GM12878 (cell line): ENCODE measurements around the gene ACCS. TPM values are rescaled to one million over a fixed set of nuclear protein-coding genes. Genes with fewer than 3 reads are reported as not detected.

Source experiments
- ATAC-seq: fragments of 200-7000 bp; cut with Tn5 transposase; 3 replicates; pipeline ENCODE4 v1.9.1; 2020; ENCODE audit warnings: mild to moderate bottlenecking, moderate library complexity
- BruUV-seq: library from RNA; stranded (reverse); fragments of 400-500 nt; replicated peaks from 2 replicates; lab custom pipeline; 2021; lab: Mats Ljungman, UMichigan
- CTCF ChIA-PET: fragments of 300-600 bp; sonication (Branson Sonifier 250); formaldehyde crosslinking; extraction: SDS; loops from one replicate; lab custom pipeline; 2021; ENCODE audit warnings: inconsistent platforms; lab: Yijun Ruan, JAX
- POLR2A ChIA-PET: fragments of 350-600 bp; formaldehyde crosslinking; extraction: SDS; loops from one replicate; lab custom pipeline; 2021; ENCODE audit warnings: inconsistent platforms; lab: Charles Lee
- RAD21 ChIA-PET: fragments of 300-600 bp; sonication (Branson Sonifier 250); formaldehyde crosslinking; loops from one replicate; lab custom pipeline; 2023; ENCODE audit warnings: antibody characterized with exemption; ENCODE audit not compliant: unreplicated experiment; lab: Charles Lee
- SMC1A ChIA-PET: fragments of 300-600 bp; sonication (Branson Sonifier 250); formaldehyde crosslinking; loops from one replicate; lab custom pipeline; 2023; ENCODE audit not compliant: unreplicated experiment, uncharacterized antibody; lab: Charles Lee
- DNase-seq: peaks from one replicate; pipeline ENCODE4 v3.0.0-alpha.2; 2011; ENCODE audit warnings: low read depth, low spot score
- FAIRE-seq: peaks from 3 replicates; lab custom pipeline; 2011; peaks lifted over from hg19 to GRCh38; lab: Jason Lieb, UNC
- H2AFZ ChIP-seq: 2 replicates; pipeline ENCODE4 v1.6.0; 2011; ENCODE audit warnings: low read depth, low read length, control low read depth; ENCODE audit not compliant: control insufficient read depth
- H3K27ac ChIP-seq: 2 replicates; pipeline ENCODE4 v1.5.1; 2011; ENCODE audit warnings: control low read depth; ENCODE audit not compliant: control insufficient read depth, insufficient read depth
- H3K27me3 ChIP-seq, 2 experiments: replicated peaks in 1 of 2; 2 replicates each; pipeline versions ENCODE4 v1.6.0 to v1.6.1; 2011; ENCODE audit warnings: low read length in 1 of 2; ENCODE audit not compliant: control insufficient read depth in 2 of 2, insufficient read depth in 2 of 2
- H3K36me3 ChIP-seq, 2 experiments: 2 replicates each; pipeline ENCODE4 v1.5.1; 2011; ENCODE audit warnings: low read length in 1 of 2; ENCODE audit not compliant: control insufficient read depth in 2 of 2, insufficient read depth in 2 of 2
- H3K4me1 ChIP-seq: 2 replicates; pipeline ENCODE4 v1.6.1; 2011; ENCODE audit warnings: mild to moderate bottlenecking, low read length, moderate library complexity, mixed read lengths; ENCODE audit not compliant: control insufficient read depth, insufficient read depth
- H3K4me2 ChIP-seq: 2 replicates; pipeline ENCODE4 v1.6.0; 2011; ENCODE audit warnings: control low read depth; ENCODE audit not compliant: control insufficient read depth, insufficient read depth
- H3K4me3 ChIP-seq: fragments of 200-600 bp; sonication (generic); 2 replicates; pipeline ENCODE4 v1.5.1; 2016
- H3K79me2 ChIP-seq: 2 replicates; pipeline ENCODE4 v1.6.0; 2011; ENCODE audit warnings: low read length; ENCODE audit not compliant: control insufficient read depth, insufficient read depth
- H3K9ac ChIP-seq: 2 replicates; pipeline ENCODE4 v1.8.0; 2011; ENCODE audit warnings: low read length, control low read depth, mixed read lengths; ENCODE audit not compliant: control insufficient read depth, insufficient read depth
- H3K9me3 ChIP-seq: replicated peaks from 3 replicates; pipeline ENCODE4 v1.5.1; 2011; ENCODE audit warnings: mild to moderate bottlenecking, low read length; ENCODE audit not compliant: control insufficient read depth, insufficient read depth
- H4K20me1 ChIP-seq: 2 replicates; pipeline ENCODE4 v1.6.0; 2011; ENCODE audit not compliant: control insufficient read depth, insufficient read depth
- CTCF ChIP-seq, 3 experiments: IDR thresholded peaks in 2 of 3; conservative IDR thresholded peaks in 1 of 3; 2 replicates each; pipeline ENCODE4 v1.5.1; 2011; ENCODE audit warnings: low read depth in 3 of 3, low read length in 3 of 3, mild to moderate bottlenecking in 3 of 3, control low read depth in 2 of 3, moderate library complexity in 2 of 3, inconsistent platforms in 1 of 3, mixed read lengths in 1 of 3; ENCODE audit not compliant: control insufficient read depth in 2 of 3, insufficient read depth in 1 of 3; ENCODE audit errors: extremely low read depth in 1 of 3
- E2F8 ChIP-seq: fragments of 450-650 bp; IDR thresholded peaks from 2 replicates; pipeline ENCODE4 v1.6.1; 2018; ENCODE audit warnings: mild to moderate bottlenecking, low read depth, moderate library complexity; ENCODE audit not compliant: partially characterized antibody
- WGBS: methylation state at CpG from one replicate; pipeline ENCODE4 v1.1.6; 2016; ENCODE audit warnings: low lambda C conversion rate; ENCODE audit not compliant: insufficient replicate concordance, insufficient coverage; ENCODE audit errors: missing lambda C conversion rate; 5-methylcytosine and 5-hydroxymethylcytosine counted together
- in situ Hi-C: fragments of 300-500 bp; cut with MboI; formaldehyde crosslinking; loops from 9 replicates; pipeline ENCODE4 v1.14.3; 2018; ENCODE audit warnings: mixed read lengths
- intact Hi-C: fragments of 100-400 bp; cut with micrococcal nuclease; formaldehyde crosslinking; loops from one replicate; pipeline ENCODE4 v1.14.2; 2022; ENCODE audit not compliant: unreplicated experiment
- polyA plus RNA-seq, 11 experiments: library from polyadenylated mRNA; depleted of rRNA in 4 of 11; unstranded in 6 of 11; stranded (reverse) in 5 of 11; fragments of >200 nt; fragmentation: Nextera tagmentation in 4 of 11; fragmentation: Illumina TruSeq in 1 of 11; extraction: Ambion mirVana in 4 of 11; extraction: Trizol in 1 of 11; gene quantifications; 1 replicate in 1 of 11; 2 replicates in 10 of 11; pipeline versions ENCODE4 v1.2.1 to v1.2.3, GENCODE V29; 2011 to 2016; ENCODE audit warnings: inconsistent platforms in 2 of 11, missing spikeins in 2 of 11, low read depth in 1 of 11
- total RNA-seq, 4 experiments: library from RNA; depleted of rRNA in 3 of 4; stranded (reverse); fragments of >200 nt in 3 of 4; fragmentation: Illumina TruSeq in 1 of 4; extraction: Trizol in 1 of 4; gene quantifications; 2 replicates each; pipeline versions ENCODE4 v1.2.1 to v1.2.3, GENCODE V29; 2013 to 2021

The ACCS gene
- total and polyA plus RNA-seq, 10 of the 15 experiments (the other 5 are each of a cell fraction or from before 2014, with no cell fraction given): 4.8 to 35.9 (median 17.0) TPM

GRCh38 chr11:44120169-44120568, 54.1 kb downstream of the ACCS start:
- peaks cover 0 to 7% of the 10 kb centered on the region in 2 experiments; a peak in 3 of 4 replicates for H3K36me3 ChIP-seq
- no peak for DNase-seq
- no peak overlapping the region for H3K27ac ChIP-seq
- no peaks in the 10 kb centered on the region for H3K27me3 ChIP-seq
- peak; percentile 59; the same call in 2 of the 3 replicates for ATAC-seq
- no peak for FAIRE-seq
- H3K9ac ChIP-seq: no peak overlapping the region
- in situ Hi-C loops (no loop called here), intact Hi-C loops (no loop called here)
- POLR2A ChIA-PET: interaction anchor here (1.6 kb wide), 1 partner anchor 16 kb away, joined by 3 read pairs; no protein-coding TSS in a partner anchor
- H3K4me1 ChIP-seq: no peaks in the 10 kb centered on the region
- H3K79me2 ChIP-seq: no peaks in the 10 kb centered on the region
- RAD21 ChIA-PET: interaction anchor here (1.0 kb wide), 1 partner anchor 23 kb away, joined by 3 read pairs; no protein-coding TSS in a partner anchor
- CTCF ChIA-PET: interaction anchor here (0.8 to 2.2 kb wide), 5 partner anchors 9 to 26 kb away, joined by 3 to 15 read pairs (median 6); partner anchors contain the start of gene EXT2
- SMC1A ChIA-PET: interaction anchor here (0.9 to 2.1 kb wide), 5 partner anchors 8 to 26 kb away, joined by 3 to 10 read pairs (median 6); no protein-coding TSS in a partner anchor
- no peak overlapping the region for H3K4me3 ChIP-seq
- no peak overlapping the region for H2AFZ ChIP-seq
- no peaks in the 10 kb centered on the region for H3K9me3 ChIP-seq
- H4K20me1 ChIP-seq: no peaks in the 10 kb centered on the region
- TF ChIP-seq E2F8: no peak
- peak in 1 of 3 experiments; percentile 20; a peak in 1 of 6 replicates for TF ChIP-seq CTCF (IDR thresholded peaks at IDR 0.05 in 2 of 3, conservative IDR thresholded peaks at IDR 0.05 in 1 of 3; ENCODE audit: control insufficient read depth in 2 of 3, extremely low read depth in 1 of 3, insufficient read depth in 1 of 3, low read depth in 3 of 3, low read length in 3 of 3)
- whole genome bisulfite sequencing: 86% methylated on average over 5 of the region's 5 CpGs
- H3K4me2 ChIP-seq: no peak overlapping the region
- no TSS peak for BruUV-seq
